IMR-90 (cell line): Measurements from ENCODE around the gene DIAPH1. TPM values are rescaled to one million over a fixed set of nuclear protein-coding genes. Genes with fewer than 3 reads are reported as not detected.
A peak's percentile ranks its signal among the peaks of the same experiment; 100 is the strongest.

Experiments
- ATAC-seq: fragments of 200-7000 bp; cut with Tn5 transposase; 2 replicates; pipeline ENCODE4 v1.9.1; 2020; ENCODE audit warnings: low read depth, mild to moderate bottlenecking, moderate library complexity
- BruUV-seq: library from RNA; stranded (reverse); fragments of 400-500 nt; replicated peaks from 2 replicates; lab custom pipeline; 2021; lab: Mats Ljungman, UMichigan
- CTCF ChIA-PET: fragments of 300-600 bp; formaldehyde crosslinking; extraction: SDS; loops from one replicate; lab custom pipeline; 2021; ENCODE audit warnings: antibody characterized with exemption; lab: Yijun Ruan, JAX
- POLR2A ChIA-PET: fragments of 300-600 bp; sonication (Branson Sonifier 250); formaldehyde crosslinking; loops from one replicate; lab custom pipeline; 2022; ENCODE audit warnings: antibody characterized with exemption; ENCODE audit not compliant: unreplicated experiment; lab: Charles Lee
- DNase-seq: peaks from one replicate; pipeline ENCODE4 v3.0.0; 2013
- H2AFZ ChIP-seq: replicated peaks from 2 replicates; pipeline ENCODE3; 2013; ENCODE audit warnings: low read length, mild to moderate bottlenecking; ENCODE audit not compliant: poor library complexity
- H2AK5ac ChIP-seq: 2 replicates; pipeline ENCODE4 v1.6.1; 2013; ENCODE audit warnings: low read depth, low read length, inconsistent platforms
- H2AK9ac ChIP-seq: replicated peaks from 2 replicates; pipeline ENCODE3; 2013; ENCODE audit warnings: mild to moderate bottlenecking, low read depth, low read length, moderate library complexity; ENCODE audit not compliant: poor library complexity
- H2BK120ac ChIP-seq: 2 replicates; pipeline ENCODE4 v1.6.1; 2013; ENCODE audit warnings: low read depth, low read length, inconsistent platforms
- H2BK15ac ChIP-seq: 3 replicates; pipeline ENCODE4 v1.6.1; 2013; ENCODE audit warnings: low read depth, low read length, inconsistent platforms
- H2BK20ac ChIP-seq: 2 replicates; pipeline ENCODE4 v1.6.1; 2013; ENCODE audit warnings: low read depth, mild to moderate bottlenecking, inconsistent platforms, low read length, moderate library complexity
- H2BK5ac ChIP-seq: 2 replicates; pipeline ENCODE4 v1.6.1; 2013; ENCODE audit warnings: mild to moderate bottlenecking, low read depth, low read length, inconsistent platforms; ENCODE audit not compliant: poor library complexity, severe bottlenecking
- H3K14ac ChIP-seq: replicated peaks from 2 replicates; pipeline ENCODE4 v1.6.1; 2013; ENCODE audit warnings: low read depth, low read length, inconsistent platforms
- H3K18ac ChIP-seq: 2 replicates; pipeline ENCODE4 v1.6.1; 2013; ENCODE audit warnings: low read depth, low read length, control low read depth
- H3K23ac ChIP-seq: 2 replicates; pipeline ENCODE4 v1.6.1; 2013; ENCODE audit warnings: low read depth, low read length, inconsistent platforms
- H3K27ac ChIP-seq: 2 replicates; pipeline ENCODE4 v1.5.1; 2013; ENCODE audit warnings: mild to moderate bottlenecking, control low read depth, low read length; ENCODE audit not compliant: insufficient read depth
- H3K27me3 ChIP-seq: 2 replicates; pipeline ENCODE4 v1.6.1; 2013; ENCODE audit warnings: low read length; ENCODE audit not compliant: control insufficient read depth, insufficient read depth
- H3K36me3 ChIP-seq: 2 replicates; pipeline ENCODE4 v1.6.1; 2013; ENCODE audit warnings: low read length, mixed read lengths; ENCODE audit not compliant: control insufficient read depth, insufficient read depth
- H3K4ac ChIP-seq: 2 replicates; pipeline ENCODE4 v1.6.1; 2013; ENCODE audit warnings: low read depth, low read length, inconsistent platforms
- H3K4me1 ChIP-seq: 2 replicates; pipeline ENCODE4 v1.6.1; 2013; ENCODE audit warnings: low read length, mixed read lengths; ENCODE audit not compliant: control insufficient read depth, insufficient read depth
- H3K4me2 ChIP-seq: 2 replicates; pipeline ENCODE4 v1.6.1; 2013; ENCODE audit warnings: low read depth, mild to moderate bottlenecking, control low read depth, low read length, moderate library complexity
- H3K4me3 ChIP-seq: 2 replicates; pipeline ENCODE4 v1.5.1; 2013; ENCODE audit warnings: low read depth, mild to moderate bottlenecking, control low read depth, low read length, moderate library complexity; ENCODE audit not compliant: insufficient read depth
- H3K56ac ChIP-seq: 2 replicates; pipeline ENCODE4 v1.6.1; 2013; ENCODE audit warnings: low read length, inconsistent platforms; ENCODE audit not compliant: insufficient read depth; ENCODE audit errors: extremely low read depth
- H3K79me1 ChIP-seq, 2 experiments: 2 replicates each; pipeline ENCODE4 v1.6.1; 2013; ENCODE audit warnings: low read length in 2 of 2, inconsistent platforms in 1 of 2, low read depth in 1 of 2
- H3K9ac ChIP-seq: 2 replicates; pipeline ENCODE4 v1.6.1; 2013; ENCODE audit warnings: low read depth, low read length, control low read depth
- H3K9me1 ChIP-seq: 2 replicates; pipeline ENCODE4 v1.6.1; 2013; ENCODE audit warnings: low read length, inconsistent platforms; ENCODE audit not compliant: insufficient read depth
- H3K9me3 ChIP-seq: 2 replicates; pipeline ENCODE4 v1.6.1; 2013; ENCODE audit warnings: low read length; ENCODE audit not compliant: control insufficient read depth, insufficient read depth
- H4K20me1 ChIP-seq: 2 replicates; pipeline ENCODE4 v1.6.1; 2013; ENCODE audit warnings: low read length, inconsistent platforms; ENCODE audit not compliant: insufficient read depth
- H4K5ac ChIP-seq: 2 replicates; pipeline ENCODE4 v1.6.1; 2013; ENCODE audit warnings: mild to moderate bottlenecking, low read depth, low read length, control low read depth
- H4K8ac ChIP-seq, 2 experiments: 2 replicates each; pipeline ENCODE4 v1.6.1; 2013; ENCODE audit warnings: low read depth in 2 of 2, low read length in 2 of 2, control low read depth in 1 of 2, inconsistent platforms in 1 of 2
- H4K91ac ChIP-seq: 2 replicates; pipeline ENCODE4 v1.6.1; 2013; ENCODE audit warnings: low read depth, low read length, inconsistent platforms; ENCODE audit not compliant: insufficient read depth
- CHD1 ChIP-seq: IDR thresholded peaks from 2 replicates; pipeline ENCODE4 v1.6.1; 2012; ENCODE audit warnings: low read depth, low read length, improper control_type of control experiment
- MAFK ChIP-seq: IDR thresholded peaks from 2 replicates; pipeline ENCODE4 v1.6.1; 2012; ENCODE audit warnings: low read depth, low read length, improper control_type of control experiment
- RAD21 ChIP-seq: IDR thresholded peaks from 2 replicates; pipeline ENCODE4 v1.6.1; 2012; ENCODE audit warnings: low read length, improper control_type of control experiment
- dilution Hi-C: fragments of 300-500 bp; cut with HindIII; formaldehyde crosslinking; loops from one replicate; pipeline ENCODE4 v1.14.3; 2018; ENCODE audit warnings: low sequenced_read_pairs; ENCODE audit not compliant: unreplicated experiment
- in situ Hi-C: fragments of 300-500 bp; cut with MboI; formaldehyde crosslinking; loops from 3 replicates; pipeline ENCODE4 v1.14.3; 2019; ENCODE audit warnings: low sequenced_read_pairs, inconsistent platforms, mixed read lengths
- intact Hi-C: fragments of 100-400 bp; cut with micrococcal nuclease; formaldehyde crosslinking; loops from 2 replicates; pipeline ENCODE4 v1.10.0; 2022
- polyA plus RNA-seq, 3 experiments: library from polyadenylated mRNA; depleted of rRNA; stranded (reverse); fragments of >200 nt; gene quantifications; 2 replicates each; pipeline ENCODE4 v1.2.3, GENCODE V29; 2012; ENCODE audit warnings: low replicate concordance in 1 of 3
- total RNA-seq: library from RNA; depleted of rRNA; stranded (reverse); fragments of >200 nt; gene quantifications from 2 replicates; pipeline ENCODE4 v1.2.3, GENCODE V29; 2012

The DIAPH1 gene
- total and polyA plus RNA-seq, 2 of the 4 experiments (the other 2 are of a cell fraction) = 12.0 to 37.4 TPM

DNA sequence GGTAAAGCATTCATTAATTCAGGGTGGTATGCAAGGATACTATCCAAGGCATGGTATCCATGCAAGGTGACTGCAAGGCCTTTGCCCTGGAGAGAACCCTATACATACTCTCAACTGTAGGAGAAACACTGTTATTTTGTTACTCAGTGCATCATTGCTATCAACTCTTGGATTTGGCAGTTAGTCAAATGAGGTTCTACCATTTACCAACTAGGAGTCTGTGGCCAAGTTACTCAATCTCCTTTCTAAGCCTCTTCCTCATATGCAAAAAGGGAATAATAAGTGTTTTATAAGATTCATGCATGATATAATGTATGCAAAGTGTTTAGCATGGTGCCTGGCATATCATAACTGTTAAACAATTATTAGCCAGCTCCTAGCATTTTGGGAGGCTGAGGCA lies 139.0 kb downstream of the DIAPH1 start:
- no peak overlapping the region for H2BK20ac ChIP-seq
- no peaks in the 10 kb centered on the region; the same call in 1 of the 2 replicates for H3K36me3 ChIP-seq
- intact Hi-C loops = loop anchor here (5.0 kb wide), 2 partner anchors 47 to 62 kb away; partner anchors contain the start of genes PCDHGA12 and PCDHGB7
- no peak overlapping the region for H3K18ac ChIP-seq
- H3K4me3 ChIP-seq = no peak overlapping the region
- no peak overlapping the region for H2AK9ac ChIP-seq
- peaks cover 44% of the 10 kb centered on the region for H4K20me1 ChIP-seq
- H2BK5ac ChIP-seq = no peak overlapping the region
- H2AK5ac ChIP-seq = no peak overlapping the region
- peak overlapping the region; percentile 67; the same call in 1 of the 2 replicates for H3K23ac ChIP-seq
- no peak overlapping the region; the same call in 1 of the 2 replicates for H3K4me2 ChIP-seq
- ChIA-PET POLR2A (no interaction called here), CTCF (no interaction called here)
- no peak overlapping the region for H2BK120ac ChIP-seq
- H4K91ac ChIP-seq = no peak overlapping the region
- H4K8ac ChIP-seq = no peak overlapping the region
- peaks cover 6% of the 10 kb centered on the region; the same call in 1 of the 2 replicates for H3K9me1 ChIP-seq
- peaks cover 30 to 68% of the 10 kb centered on the region in 2 experiments for H3K79me1 ChIP-seq
- peak; percentile 33 for DNase-seq
- no peak for ATAC-seq
- in situ Hi-C loops = loop anchor here (5.0 kb wide), 1 partner anchor 43 kb away; no protein-coding TSS in a partner anchor
- no peak overlapping the region for H3K9ac ChIP-seq
- no peak overlapping the region for H3K14ac ChIP-seq
- H2BK15ac ChIP-seq = no peak overlapping the region
- H3K9me3 ChIP-seq = no peaks in the 10 kb centered on the region
- no peaks in the 10 kb centered on the region for H3K27me3 ChIP-seq
- TF ChIP-seq MAFK = no peak
- no peak for TF ChIP-seq RAD21
- TF ChIP-seq CHD1 = no peak
- dilution Hi-C loops = no loop called here
- H2AFZ ChIP-seq = no peak overlapping the region
- H4K5ac ChIP-seq = no peak overlapping the region
- H3K4me1 ChIP-seq = peaks cover 19% of the 10 kb centered on the region
- BruUV-seq = no TSS peak
- H3K56ac ChIP-seq = no peak overlapping the region
- H3K27ac ChIP-seq = no peak overlapping the region
- H3K4ac ChIP-seq = no peak overlapping the region
